Endodermal cell (in vitro differentiated cells): ENCODE results near the gene BRD3OS. TPM values are rescaled to one million over a fixed set of nuclear protein-coding genes. Genes with fewer than 3 reads are reported as not detected.
"Not testable (repeated sequence)": the region's sequence is repeated elsewhere in the genome, so short reads cannot be mapped to it uniquely, and the experiment has no call there.

Experiments used
- DNase-seq: peaks from one replicate; pipeline ENCODE4 v3.0.0-alpha.2; 2017
- H3K27ac ChIP-seq: 2 replicates; pipeline ENCODE4 v1.5.1; 2013; ENCODE audit warnings: mild to moderate bottlenecking, low read depth, low read length, moderate library complexity
- H3K27me3 ChIP-seq: 2 replicates; pipeline ENCODE4 v1.6.1; 2013; ENCODE audit warnings: mild to moderate bottlenecking, low read length, moderate library complexity; ENCODE audit not compliant: insufficient read depth, control insufficient read depth, poor library complexity, severe bottlenecking
- H3K36me3 ChIP-seq: 2 replicates; pipeline ENCODE4 v1.7.0; 2013; ENCODE audit warnings: mild to moderate bottlenecking, low read length, moderate library complexity; ENCODE audit not compliant: control insufficient read depth, insufficient read depth
- H3K4me1 ChIP-seq: one replicate; pipeline ENCODE4 v1.7.0; 2013; ENCODE audit warnings: low read length; ENCODE audit not compliant: control insufficient read depth, insufficient read depth
- H3K4me3 ChIP-seq: 2 replicates; pipeline ENCODE4 v1.5.1; 2013; ENCODE audit warnings: mild to moderate bottlenecking, low read length, moderate library complexity
- H3K9ac ChIP-seq: 2 replicates; pipeline ENCODE4 v1.6.1; 2013; ENCODE audit warnings: mild to moderate bottlenecking, low read length, moderate library complexity; ENCODE audit not compliant: poor library complexity, severe bottlenecking; ENCODE audit errors: extremely low read depth
- H3K9me3 ChIP-seq: 2 replicates; pipeline ENCODE4 v1.6.1; 2013; ENCODE audit warnings: mild to moderate bottlenecking, low read length, moderate library complexity; ENCODE audit not compliant: control insufficient read depth
- H3K27ac Mint-ChIP-seq: 2 replicates; pipeline ENCODE4 v1.8.0; 2020; ENCODE audit warnings: mixed read lengths
- H3K27me3 Mint-ChIP-seq: 2 replicates; pipeline ENCODE4 v1.8.0; 2021; ENCODE audit warnings: mild to moderate bottlenecking, mixed read lengths; ENCODE audit not compliant: insufficient read depth
- H3K36me3 Mint-ChIP-seq: 2 replicates; pipeline ENCODE4 v1.8.0; 2020; ENCODE audit warnings: low read depth, mixed read lengths
- H3K4me1 Mint-ChIP-seq: 2 replicates; pipeline ENCODE4 v1.8.0; 2020; ENCODE audit warnings: mixed read lengths
- H3K4me3 Mint-ChIP-seq: 2 replicates; pipeline ENCODE4 v1.8.0; 2020; ENCODE audit warnings: mild to moderate bottlenecking, moderate library complexity, mixed read lengths
- H3K9me3 Mint-ChIP-seq: 2 replicates; pipeline ENCODE4 v1.8.0; 2020; ENCODE audit warnings: mild to moderate bottlenecking, mixed read lengths
- WGBS, 2 experiments: methylation state at CpG; one replicate each; pipeline versions ENCODE4 v1.1.5 to v1.1.7; 2013; ENCODE audit warnings: missing lambda C conversion rate in 2 of 2, mixed read lengths in 1 of 2; ENCODE audit not compliant: insufficient coverage in 1 of 2, insufficient read length in 1 of 2; 5-methylcytosine and 5-hydroxymethylcytosine counted together
- total RNA-seq, 2 donors: library from RNA; stranded (reverse); fragmentation: NEBNext Ultra II Directional in 1 of 2; extraction: Animal tissue kit (Norgen Biotek cat#: 25700) in 1 of 2; gene quantifications; 2 replicates in 1 of 2; 3 replicates in 1 of 2; pipeline ENCODE4 v1.2.1, GENCODE V29; 2021
- TF ChIP-seq, protein P1 (sequence below): fragments of 200-600 bp; sonication (generic); conservative IDR thresholded peaks from 2 replicates; pipeline ENCODE4 v1.5.0; 2021; ENCODE audit warnings: antibody characterized with exemption, mild to moderate bottlenecking

Gene BRD3OS
- total RNA-seq, 2 donors from 2014 or later: 19.0 to 26.5 TPM

DNA sequence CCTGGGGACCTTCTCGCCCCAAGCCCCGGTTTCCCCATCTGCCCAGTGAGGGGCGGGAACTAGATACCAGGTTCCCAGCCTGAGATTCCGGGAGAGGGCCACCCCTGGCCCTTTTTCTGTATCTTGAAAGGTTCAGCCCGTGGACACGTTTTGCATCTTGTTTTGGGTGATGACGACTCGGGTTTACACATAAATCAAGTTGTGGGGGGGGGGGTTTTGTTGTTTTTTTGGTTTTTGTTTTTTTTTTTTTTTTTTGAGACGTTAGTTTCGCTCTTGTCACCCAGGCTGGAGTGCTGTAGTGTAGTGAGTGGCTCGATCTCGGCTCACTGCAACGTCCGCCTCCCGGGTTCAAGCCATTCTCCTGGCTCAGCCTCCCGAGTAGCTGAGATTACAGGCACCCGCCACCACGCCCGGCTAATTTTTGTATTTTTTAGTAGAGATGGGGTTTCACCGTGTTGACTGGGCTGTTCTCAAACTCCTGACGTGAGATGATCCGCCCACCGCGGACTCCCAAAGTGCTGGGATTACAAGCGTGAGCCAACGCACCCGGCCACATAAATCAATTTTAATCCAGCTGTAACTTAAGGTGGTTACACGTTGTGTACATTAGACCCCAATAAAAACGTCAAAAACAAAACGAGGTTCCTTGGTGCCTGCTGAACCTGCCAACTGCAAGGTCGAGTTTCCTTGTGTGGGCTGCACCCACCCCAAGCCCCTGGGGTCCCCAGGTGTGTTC is 43.6 kb downstream of the BRD3OS start:
- Histone ChIP-seq H3K9ac (peak overlapping the region; percentile 15), H3K4me1 (peaks cover 2% of the 10 kb centered on the region), H3K36me3 (no peaks in the 10 kb centered on the region), H3K9me3 (peaks cover 1% of the 10 kb centered on the region), H3K27me3 (peaks cover 27% of the 10 kb centered on the region), H3K27ac (no peak overlapping the region), H3K4me3 (peak overlapping the region; percentile 84)
- peaks cover 15% of the 10 kb centered on the region for H3K9me3 Mint-ChIP-seq
- H3K36me3 Mint-ChIP-seq: peaks cover 7% of the 10 kb centered on the region
- peaks cover 15% of the 10 kb centered on the region for H3K4me1 Mint-ChIP-seq
- H3K4me3 Mint-ChIP-seq: peak overlapping the region; percentile 66
- WGBS, 2 experiments: 39 to 67% methylated on average over 18 to 31 of the region's 31 CpGs
- H3K27ac Mint-ChIP-seq: peak overlapping the region; percentile 75
- TF ChIP-seq, protein P1, sequence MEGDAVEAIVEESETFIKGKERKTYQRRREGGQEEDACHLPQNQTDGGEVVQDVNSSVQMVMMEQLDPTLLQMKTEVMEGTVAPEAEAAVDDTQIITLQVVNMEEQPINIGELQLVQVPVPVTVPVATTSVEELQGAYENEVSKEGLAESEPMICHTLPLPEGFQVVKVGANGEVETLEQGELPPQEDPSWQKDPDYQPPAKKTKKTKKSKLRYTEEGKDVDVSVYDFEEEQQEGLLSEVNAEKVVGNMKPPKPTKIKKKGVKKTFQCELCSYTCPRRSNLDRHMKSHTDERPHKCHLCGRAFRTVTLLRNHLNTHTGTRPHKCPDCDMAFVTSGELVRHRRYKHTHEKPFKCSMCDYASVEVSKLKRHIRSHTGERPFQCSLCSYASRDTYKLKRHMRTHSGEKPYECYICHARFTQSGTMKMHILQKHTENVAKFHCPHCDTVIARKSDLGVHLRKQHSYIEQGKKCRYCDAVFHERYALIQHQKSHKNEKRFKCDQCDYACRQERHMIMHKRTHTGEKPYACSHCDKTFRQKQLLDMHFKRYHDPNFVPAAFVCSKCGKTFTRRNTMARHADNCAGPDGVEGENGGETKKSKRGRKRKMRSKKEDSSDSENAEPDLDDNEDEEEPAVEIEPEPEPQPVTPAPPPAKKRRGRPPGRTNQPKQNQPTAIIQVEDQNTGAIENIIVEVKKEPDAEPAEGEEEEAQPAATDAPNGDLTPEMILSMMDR: no peak
- H3K27me3 Mint-ChIP-seq: peaks cover 30% of the 10 kb centered on the region
- peak; percentile 48 for DNase-seq

DNA sequence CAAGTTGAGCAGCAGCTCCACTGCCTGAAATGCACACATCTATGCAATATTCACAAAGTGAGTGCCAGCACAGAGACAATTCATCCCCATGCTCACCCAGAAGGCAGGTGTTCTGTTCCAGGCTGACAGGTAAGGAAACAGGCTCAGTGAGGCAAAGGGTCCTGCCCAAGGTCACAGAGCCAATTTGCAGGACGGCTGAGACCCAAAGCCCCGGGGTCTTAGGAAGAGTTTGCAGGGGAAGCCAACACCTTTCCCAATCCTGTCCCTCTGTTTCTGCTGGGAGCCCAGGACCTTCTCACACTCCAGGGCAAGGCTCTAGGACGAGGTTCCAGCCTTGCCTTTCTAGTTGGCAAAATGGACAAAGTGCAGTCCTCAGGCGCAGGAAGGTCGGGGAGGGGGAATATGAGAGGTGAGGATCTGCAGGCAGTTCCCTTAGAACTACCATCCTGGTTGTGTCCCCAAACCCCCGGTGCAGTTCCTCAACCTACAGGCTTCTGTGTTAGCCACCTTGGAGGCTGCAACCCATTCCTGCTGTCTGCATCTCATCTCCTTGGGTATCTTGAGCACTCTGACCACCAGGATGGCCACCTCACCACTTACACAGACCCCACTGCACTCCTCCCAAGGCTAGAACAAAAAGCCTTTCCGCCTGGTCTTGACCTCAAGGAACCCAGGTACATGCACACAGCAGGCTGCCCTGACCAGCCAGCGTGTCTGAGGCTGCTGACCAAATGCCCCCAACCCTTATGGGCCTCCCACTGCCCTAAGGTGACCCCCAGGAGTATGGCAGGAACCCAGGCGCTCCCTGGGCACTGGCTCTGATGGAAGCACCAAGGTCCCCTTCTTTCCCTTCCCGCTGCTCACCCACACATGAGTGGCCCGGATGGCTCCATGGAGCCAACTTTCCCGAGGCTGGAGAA is 44.5 kb downstream of the BRD3OS start:
- no peak overlapping the region for H3K9ac ChIP-seq
- Mint-ChIP-seq H3K4me3 (peak overlapping the region; percentile 66), H3K4me1 (peaks cover 15% of the 10 kb centered on the region), H3K36me3 (peaks cover 3% of the 10 kb centered on the region), H3K9me3 (peaks cover 22% of the 10 kb centered on the region), H3K27ac (no peak overlapping the region), H3K27me3 (peaks cover 35% of the 10 kb centered on the region)
- peak; percentile 40 for DNase-seq
- no peak overlapping the region for H3K4me3 ChIP-seq
- H3K36me3 ChIP-seq: no peaks in the 10 kb centered on the region
- H3K4me1 ChIP-seq: peaks cover 2% of the 10 kb centered on the region
- peaks cover 27% of the 10 kb centered on the region for H3K27me3 ChIP-seq
- WGBS, 2 experiments: 70 to 81% methylated on average over 5 to 12 of the region's 12 CpGs
- H3K27ac ChIP-seq: no peak overlapping the region
- peaks cover 9% of the 10 kb centered on the region for H3K9me3 ChIP-seq
- TF ChIP-seq, protein P1: no peak

DNA sequence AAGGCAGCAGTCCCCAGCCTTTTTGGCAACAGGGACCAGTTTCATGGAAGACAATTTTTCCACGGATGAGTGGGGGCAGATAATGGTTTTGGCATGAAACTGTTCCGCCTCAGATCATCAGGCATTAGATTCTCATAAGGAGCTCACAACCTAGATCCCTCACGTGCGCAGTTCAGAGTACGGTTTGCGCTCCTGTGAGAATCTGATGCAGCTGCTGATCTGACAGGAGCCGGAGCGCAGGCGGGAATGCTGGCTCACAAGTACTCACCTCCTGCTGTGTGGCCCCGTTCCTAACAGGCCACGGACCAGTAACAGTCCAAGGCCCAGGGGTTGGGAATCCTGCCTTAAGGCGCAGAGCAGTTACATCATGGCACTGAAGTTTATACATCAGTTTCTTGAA is 45.9 kb downstream of the BRD3OS start:
- TF ChIP-seq, protein P1: no peak
- 89 to 90% methylated on average over 12 of the region's 12 CpGs for WGBS, 2 experiments
- Mint-ChIP-seq H3K4me1 (peaks cover 5% of the 10 kb centered on the region), H3K36me3 (no peaks in the 10 kb centered on the region), H3K4me3 (no peak overlapping the region), H3K9me3 (peaks cover 25% of the 10 kb centered on the region), H3K27ac (no peak overlapping the region), H3K27me3 (peaks cover 37% of the 10 kb centered on the region)
- Histone ChIP-seq H3K36me3 (no peaks in the 10 kb centered on the region), H3K9me3 (peaks cover 9% of the 10 kb centered on the region), H3K27ac (no peak overlapping the region), H3K4me1 (no peaks in the 10 kb centered on the region), H3K4me3 (no peak overlapping the region), H3K27me3 (peaks cover 27% of the 10 kb centered on the region), H3K9ac (no peak overlapping the region)
- DNase-seq: peak; percentile 32

DNA sequence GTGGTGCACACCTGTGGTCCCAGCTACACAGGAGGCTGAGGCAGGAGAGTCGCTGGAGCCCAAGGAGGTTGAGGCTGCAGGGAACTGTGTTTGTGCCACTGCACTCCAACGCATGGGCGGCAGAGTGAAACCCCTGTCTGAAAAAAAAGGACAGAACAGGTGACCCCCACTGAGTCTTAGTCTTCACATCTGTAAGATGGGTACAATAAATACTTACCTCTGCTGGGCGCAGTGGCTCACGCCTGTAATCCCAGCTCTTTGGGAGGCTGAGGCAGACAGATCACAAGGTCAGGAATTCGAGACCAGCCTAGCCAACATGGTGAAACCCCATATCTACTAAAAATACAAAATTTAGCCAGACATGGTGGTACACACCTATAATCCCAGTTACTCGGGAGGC is 47.4 kb downstream of the BRD3OS start:
- peaks cover 14% of the 10 kb centered on the region for H3K9me3 ChIP-seq
- not testable (repeated sequence) for H3K4me1 ChIP-seq, H3K27ac Mint-ChIP-seq, H3K9ac ChIP-seq, H3K27ac ChIP-seq, H3K36me3 Mint-ChIP-seq, H3K4me3 ChIP-seq, H3K4me3 Mint-ChIP-seq, H3K4me1 Mint-ChIP-seq, H3K36me3 ChIP-seq
- Mint-ChIP-seq H3K27me3 (peaks cover 38% of the 10 kb centered on the region), H3K9me3 (peaks cover 39% of the 10 kb centered on the region)
- peak; percentile 8 for DNase-seq
- 85 to 93% methylated on average over 3 to 7 of the region's 7 CpGs for WGBS, 2 experiments
- H3K27me3 ChIP-seq: peaks cover 27% of the 10 kb centered on the region
